Mammary epithelial cell (primary cell): ENCODE data around the gene SLC9C1.

Experiments
- EZH2 ChIP-seq: IDR thresholded peaks from 2 replicates; pipeline ENCODE4 v1.6.1; 2012; ENCODE audit warnings: low read length, inconsistent platforms, borderline replicate concordance
- TF ChIP-seq, protein P1 (sequence below), 2 donors: IDR thresholded peaks in 1 of 2; conservative IDR thresholded peaks in 1 of 2; 2 replicates each; pipeline ENCODE4 v1.5.1; 2011 to 2012; ENCODE audit warnings: inconsistent platforms in 2 of 2, low read length in 2 of 2, mild to moderate bottlenecking in 2 of 2, control low read depth in 1 of 2, low read depth in 1 of 2; ENCODE audit not compliant: insufficient read depth in 1 of 2; ENCODE audit errors: extremely low read depth in 1 of 2

DNA sequence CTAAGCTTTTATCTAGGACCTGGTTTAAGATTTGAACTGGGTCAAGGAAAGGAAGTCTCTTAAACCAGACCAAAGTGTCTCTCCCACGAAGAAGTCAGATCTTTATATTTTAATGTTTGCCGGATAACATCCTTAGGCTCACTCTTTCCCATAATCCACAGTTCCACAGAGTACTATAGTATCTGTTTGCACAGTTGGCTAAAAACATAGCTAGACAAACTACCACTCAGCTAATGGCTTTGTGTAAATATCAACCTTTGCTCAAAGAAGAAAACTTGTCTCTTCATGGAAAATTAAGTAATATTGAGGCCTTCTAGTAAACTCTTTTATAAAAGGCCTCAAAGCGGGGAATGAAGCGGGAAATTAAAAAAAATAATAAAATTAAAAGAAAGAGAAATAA lies 13.5 kb upstream of the SLC9C1 start:
- TF ChIP-seq, protein P1, sequence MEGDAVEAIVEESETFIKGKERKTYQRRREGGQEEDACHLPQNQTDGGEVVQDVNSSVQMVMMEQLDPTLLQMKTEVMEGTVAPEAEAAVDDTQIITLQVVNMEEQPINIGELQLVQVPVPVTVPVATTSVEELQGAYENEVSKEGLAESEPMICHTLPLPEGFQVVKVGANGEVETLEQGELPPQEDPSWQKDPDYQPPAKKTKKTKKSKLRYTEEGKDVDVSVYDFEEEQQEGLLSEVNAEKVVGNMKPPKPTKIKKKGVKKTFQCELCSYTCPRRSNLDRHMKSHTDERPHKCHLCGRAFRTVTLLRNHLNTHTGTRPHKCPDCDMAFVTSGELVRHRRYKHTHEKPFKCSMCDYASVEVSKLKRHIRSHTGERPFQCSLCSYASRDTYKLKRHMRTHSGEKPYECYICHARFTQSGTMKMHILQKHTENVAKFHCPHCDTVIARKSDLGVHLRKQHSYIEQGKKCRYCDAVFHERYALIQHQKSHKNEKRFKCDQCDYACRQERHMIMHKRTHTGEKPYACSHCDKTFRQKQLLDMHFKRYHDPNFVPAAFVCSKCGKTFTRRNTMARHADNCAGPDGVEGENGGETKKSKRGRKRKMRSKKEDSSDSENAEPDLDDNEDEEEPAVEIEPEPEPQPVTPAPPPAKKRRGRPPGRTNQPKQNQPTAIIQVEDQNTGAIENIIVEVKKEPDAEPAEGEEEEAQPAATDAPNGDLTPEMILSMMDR (conservative IDR thresholded peaks at IDR 0.05 in 1 of 2, IDR thresholded peaks at IDR 0.05 in 1 of 2; ENCODE audit: extremely low read depth in 1 of 2, insufficient read depth in 1 of 2, low read depth in 1 of 2, low read length in 2 of 2): no peak
- TF ChIP-seq EZH2: no peak
